GM12872 (cell line): ENCODE measurements around the gene SELENON.

Experiments used
- TF ChIP-seq, protein P1 (sequence below): IDR thresholded peaks from 3 replicates; pipeline ENCODE4 v1.5.1; 2011; ENCODE audit warnings: low read depth, mild to moderate bottlenecking, low read length, moderate library complexity; ENCODE audit not compliant: insufficient read depth

SELENON gene

GRCh38 chr1:25772164-25772563, 27.8 kb upstream of the SELENON start:
- TF ChIP-seq, protein P1, sequence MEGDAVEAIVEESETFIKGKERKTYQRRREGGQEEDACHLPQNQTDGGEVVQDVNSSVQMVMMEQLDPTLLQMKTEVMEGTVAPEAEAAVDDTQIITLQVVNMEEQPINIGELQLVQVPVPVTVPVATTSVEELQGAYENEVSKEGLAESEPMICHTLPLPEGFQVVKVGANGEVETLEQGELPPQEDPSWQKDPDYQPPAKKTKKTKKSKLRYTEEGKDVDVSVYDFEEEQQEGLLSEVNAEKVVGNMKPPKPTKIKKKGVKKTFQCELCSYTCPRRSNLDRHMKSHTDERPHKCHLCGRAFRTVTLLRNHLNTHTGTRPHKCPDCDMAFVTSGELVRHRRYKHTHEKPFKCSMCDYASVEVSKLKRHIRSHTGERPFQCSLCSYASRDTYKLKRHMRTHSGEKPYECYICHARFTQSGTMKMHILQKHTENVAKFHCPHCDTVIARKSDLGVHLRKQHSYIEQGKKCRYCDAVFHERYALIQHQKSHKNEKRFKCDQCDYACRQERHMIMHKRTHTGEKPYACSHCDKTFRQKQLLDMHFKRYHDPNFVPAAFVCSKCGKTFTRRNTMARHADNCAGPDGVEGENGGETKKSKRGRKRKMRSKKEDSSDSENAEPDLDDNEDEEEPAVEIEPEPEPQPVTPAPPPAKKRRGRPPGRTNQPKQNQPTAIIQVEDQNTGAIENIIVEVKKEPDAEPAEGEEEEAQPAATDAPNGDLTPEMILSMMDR = no peak

- TF ChIP-seq, protein P1 = no peak
Observed at GRCh38 chr1:25772692-25773245, 27.2 kb upstream of the SELENON start.

DNA sequence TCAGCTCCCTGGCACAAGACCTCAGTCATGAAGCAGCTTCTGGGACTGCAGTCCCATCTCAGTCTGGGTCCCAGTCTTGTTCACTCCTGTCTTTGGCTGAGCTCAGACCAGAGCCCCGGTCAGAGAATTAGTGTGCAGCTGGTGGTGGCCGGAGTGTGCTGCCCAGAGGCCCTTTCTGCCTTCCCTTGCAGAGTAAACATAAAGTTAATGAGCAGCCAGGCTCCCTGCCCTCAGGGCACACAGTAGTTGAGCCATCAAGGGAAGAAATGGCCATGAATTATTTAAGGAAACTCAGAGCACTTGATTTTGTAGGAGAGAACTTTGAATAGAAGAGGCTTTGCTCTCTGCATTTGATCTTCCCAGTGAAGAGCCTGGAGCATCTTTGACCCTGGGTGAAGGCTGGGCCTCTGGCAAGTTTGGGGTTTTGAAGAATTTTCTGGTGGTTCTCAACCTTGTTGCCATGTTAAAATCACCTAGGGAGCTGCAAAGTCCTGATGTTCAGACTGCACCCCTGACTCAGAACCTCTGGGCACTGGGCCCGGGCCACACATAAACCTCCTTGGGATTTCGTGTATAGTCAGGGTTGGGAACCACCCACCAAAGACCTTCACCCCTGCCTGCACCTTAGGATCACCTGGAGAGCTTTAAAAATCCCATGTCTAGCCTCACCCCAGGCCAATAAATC, 26.4 kb upstream of the SELENON start:
- TF ChIP-seq, protein P1 = no peak

DNA sequence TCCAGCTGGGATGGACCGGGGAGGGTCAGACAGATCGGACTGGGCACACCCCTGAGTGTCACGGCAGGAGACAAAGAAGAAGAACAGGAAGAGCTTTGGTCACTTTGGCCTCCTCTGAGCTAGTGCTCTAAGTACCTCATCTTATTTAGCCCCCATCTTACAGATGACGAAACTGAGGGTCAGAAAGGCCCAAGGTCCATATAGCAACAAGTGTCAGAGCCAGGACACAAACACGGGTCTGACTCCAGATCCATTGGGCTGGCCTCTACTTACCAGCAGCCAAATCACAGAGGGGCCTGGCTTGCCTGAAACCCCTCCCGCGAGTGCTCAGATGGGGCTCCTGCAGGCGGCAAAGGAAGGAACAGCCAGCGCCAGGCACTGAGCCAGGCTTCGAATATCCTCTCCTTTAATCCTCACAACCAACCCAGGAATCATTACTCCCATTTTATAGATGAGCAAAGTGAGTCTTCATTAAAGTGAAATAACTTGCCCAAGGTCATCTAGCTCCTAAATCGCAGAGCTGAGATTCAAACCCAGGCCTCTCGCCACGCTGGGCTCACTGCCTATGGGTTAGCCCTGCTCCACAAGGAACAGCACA, 25.7 kb upstream of the SELENON start:
- TF ChIP-seq, protein P1 = no peak

GRCh38 chr1:25774921-25775771, 24.8 kb upstream of the SELENON start:
- TF ChIP-seq, protein P1 = no peak

- TF ChIP-seq, protein P1 = no peak
Observed at GRCh38 chr1:25779388-25779787, 20.6 kb upstream of the SELENON start.

DNA sequence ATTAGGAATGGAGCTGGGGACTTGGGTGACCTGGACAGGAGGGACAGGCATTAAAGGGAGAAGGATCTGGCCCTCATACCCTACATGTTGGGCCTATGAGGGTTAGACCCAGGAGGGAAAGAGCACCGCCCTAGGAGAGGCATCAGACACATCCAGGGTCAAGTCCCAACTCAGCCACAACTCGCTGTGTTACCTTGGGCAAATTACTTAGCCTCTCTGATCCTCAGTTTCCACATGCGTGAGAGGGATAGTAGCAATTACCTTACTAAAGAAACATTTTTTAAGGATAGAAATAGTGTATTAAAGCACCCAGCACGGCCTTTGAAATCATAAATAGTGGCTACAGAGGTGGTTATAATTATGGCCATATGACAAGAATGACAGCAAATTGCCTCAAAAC, 20.1 kb upstream of the SELENON start:
- TF ChIP-seq, protein P1 = no peak
